Activated T-cell treated with anti-CD3 and anti-CD28 coated beads, Interleukin-2, amount 50 U/mL, for 24 hours (primary cell): ENCODE measurements around the gene OR1I1.

Source experiments
- DNase-seq: peaks from one replicate; pipeline ENCODE4 v3.0.0-alpha.2; 2020
- H3K27ac Mint-ChIP-seq: 2 replicates; pipeline ENCODE4 v1.8.0; 2020; ENCODE audit warnings: mild to moderate bottlenecking, mixed read lengths
- H3K27me3 Mint-ChIP-seq: 2 replicates; pipeline ENCODE4 v1.8.0; 2020; ENCODE audit warnings: mixed read lengths
- H3K36me3 Mint-ChIP-seq: 2 replicates; pipeline ENCODE4 v1.8.0; 2020; ENCODE audit warnings: low read depth, mixed read lengths
- H3K4me1 Mint-ChIP-seq: 2 replicates; pipeline ENCODE4 v1.8.0; 2020; ENCODE audit warnings: low read depth, mixed read lengths
- H3K4me3 Mint-ChIP-seq: 2 replicates; pipeline ENCODE4 v1.8.0; 2020; ENCODE audit warnings: mild to moderate bottlenecking, moderate library complexity, mixed read lengths
- H3K9me3 Mint-ChIP-seq: 2 replicates; pipeline ENCODE4 v1.8.0; 2020; ENCODE audit warnings: mixed read lengths

Gene OR1I1

GRCh38 chr19:15108145-15108844 is 26.3 kb downstream of the OR1I1 start:
- Mint-ChIP-seq H3K27me3 (peaks cover 18% of the 10 kb centered on the region), H3K4me3 (peak overlapping the region; percentile 61)

GRCh38 chr19:15108845-15109767 is 27.1 kb downstream of the OR1I1 start:
- peaks cover 16% of the 10 kb centered on the region for H3K4me1 Mint-ChIP-seq
- H3K9me3 Mint-ChIP-seq, result peaks cover 12% of the 10 kb centered on the region
- H3K27ac Mint-ChIP-seq, result no peak overlapping the region
- peaks cover 18% of the 10 kb centered on the region for H3K27me3 Mint-ChIP-seq
- peaks cover 5% of the 10 kb centered on the region for H3K36me3 Mint-ChIP-seq
- H3K4me3 Mint-ChIP-seq, result no peak overlapping the region
- DNase-seq, result no peak

More at GRCh38 chr19:15108145-15108844, 26.3 kb downstream of the OR1I1 start:
- H3K4me1 Mint-ChIP-seq, result peaks cover 16% of the 10 kb centered on the region
- DNase-seq, result no peak
- peaks cover 2% of the 10 kb centered on the region for H3K36me3 Mint-ChIP-seq
- peaks cover 17% of the 10 kb centered on the region for H3K9me3 Mint-ChIP-seq
- H3K27ac Mint-ChIP-seq, result no peak overlapping the region

GRCh38 chr19:15109768-15110417 is 27.9 kb downstream of the OR1I1 start:
- no peak overlapping the region for H3K4me3 Mint-ChIP-seq
- peaks cover 11% of the 10 kb centered on the region for H3K36me3 Mint-ChIP-seq
- no peak overlapping the region for H3K27ac Mint-ChIP-seq
- DNase-seq, result no peak
- peaks cover 18% of the 10 kb centered on the region for H3K27me3 Mint-ChIP-seq
- H3K9me3 Mint-ChIP-seq, result peaks cover 4% of the 10 kb centered on the region
- H3K4me1 Mint-ChIP-seq, result peaks cover 16% of the 10 kb centered on the region

- no peak overlapping the region for H3K4me3 Mint-ChIP-seq
- H3K9me3 Mint-ChIP-seq, result no peaks in the 10 kb centered on the region
- DNase-seq, result no peak
- H3K27ac Mint-ChIP-seq, result no peak overlapping the region
- peaks cover 18% of the 10 kb centered on the region for H3K27me3 Mint-ChIP-seq
- H3K36me3 Mint-ChIP-seq, result peaks cover 17% of the 10 kb centered on the region
- peaks cover 16% of the 10 kb centered on the region for H3K4me1 Mint-ChIP-seq
Observed at GRCh38 chr19:15110418-15110815, 28.4 kb downstream of the OR1I1 start.

GRCh38 chr19:15111758-15112157 is 29.7 kb downstream of the OR1I1 start:
- Mint-ChIP-seq H3K27ac (peak overlapping the region; percentile 41), H3K27me3 (peaks cover 8% of the 10 kb centered on the region), H3K4me1 (peaks cover 13% of the 10 kb centered on the region)

GRCh38 chr19:15112385-15112784 is 30.4 kb downstream of the OR1I1 start:
- DNase-seq, result no peak
- Mint-ChIP-seq H3K4me3 (no peak overlapping the region), H3K4me1 (peaks cover 9% of the 10 kb centered on the region), H3K9me3 (no peaks in the 10 kb centered on the region), H3K27ac (peak overlapping the region; percentile 41), H3K36me3 (peaks cover 36% of the 10 kb centered on the region), H3K27me3 (peaks cover 5% of the 10 kb centered on the region)

More at GRCh38 chr19:15111758-15112157, 29.7 kb downstream of the OR1I1 start:
- no peak overlapping the region for H3K4me3 Mint-ChIP-seq
- DNase-seq, result no peak
- H3K9me3 Mint-ChIP-seq, result no peaks in the 10 kb centered on the region
- H3K36me3 Mint-ChIP-seq, result peaks cover 30% of the 10 kb centered on the region

GRCh38 chr19:15113245-15114152 is 31.5 kb downstream of the OR1I1 start:
- Mint-ChIP-seq H3K36me3 (peaks cover 48% of the 10 kb centered on the region), H3K4me3 (no peak overlapping the region), H3K27ac (no peak overlapping the region), H3K27me3 (no peaks in the 10 kb centered on the region), H3K9me3 (no peaks in the 10 kb centered on the region), H3K4me1 (peaks cover under 1% of the 10 kb centered on the region)
- DNase-seq, result no peak

GRCh38 chr19:15114153-15114540 is 32.1 kb downstream of the OR1I1 start:
- H3K4me3 Mint-ChIP-seq, result no peak overlapping the region
- no peak for DNase-seq
- no peaks in the 10 kb centered on the region for H3K27me3 Mint-ChIP-seq
- H3K9me3 Mint-ChIP-seq, result no peaks in the 10 kb centered on the region
- no peak overlapping the region for H3K27ac Mint-ChIP-seq
- peaks cover 54% of the 10 kb centered on the region for H3K36me3 Mint-ChIP-seq
- no peaks in the 10 kb centered on the region for H3K4me1 Mint-ChIP-seq

GRCh38 chr19:15115080-15115479 is 33.1 kb downstream of the OR1I1 start:
- Mint-ChIP-seq H3K27me3 (no peaks in the 10 kb centered on the region), H3K4me1 (no peaks in the 10 kb centered on the region), H3K4me3 (no peak overlapping the region), H3K27ac (no peak overlapping the region), H3K9me3 (no peaks in the 10 kb centered on the region), H3K36me3 (peaks cover 63% of the 10 kb centered on the region)
- DNase-seq, result no peak

GRCh38 chr19:15115762-15116615 is 34.0 kb downstream of the OR1I1 start:
- Mint-ChIP-seq H3K27ac (no peak overlapping the region), H3K4me3 (no peak overlapping the region), H3K36me3 (peaks cover 72% of the 10 kb centered on the region), H3K9me3 (no peaks in the 10 kb centered on the region), H3K4me1 (no peaks in the 10 kb centered on the region), H3K27me3 (no peaks in the 10 kb centered on the region)
- DNase-seq, result no peak

GRCh38 chr19:15116856-15117255 is 34.8 kb downstream of the OR1I1 start:
- no peak overlapping the region for H3K4me3 Mint-ChIP-seq
- no peak overlapping the region for H3K27ac Mint-ChIP-seq
- H3K9me3 Mint-ChIP-seq, result no peaks in the 10 kb centered on the region
- no peaks in the 10 kb centered on the region for H3K27me3 Mint-ChIP-seq
- DNase-seq, result no peak
- H3K36me3 Mint-ChIP-seq, result peaks cover 79% of the 10 kb centered on the region
- no peaks in the 10 kb centered on the region for H3K4me1 Mint-ChIP-seq

- H3K36me3 Mint-ChIP-seq, result peaks cover 91% of the 10 kb centered on the region
Observed at GRCh38 chr19:15118248-15118647, 36.2 kb downstream of the OR1I1 start.

GRCh38 chr19:15118789-15119494 is 36.9 kb downstream of the OR1I1 start:
- Mint-ChIP-seq H3K4me3 (no peak overlapping the region), H3K27ac (no peak overlapping the region), H3K4me1 (peaks cover 4% of the 10 kb centered on the region), H3K27me3 (no peaks in the 10 kb centered on the region), H3K9me3 (no peaks in the 10 kb centered on the region), H3K36me3 (peaks cover 91% of the 10 kb centered on the region)
- DNase-seq, result no peak

More at GRCh38 chr19:15118248-15118647, 36.2 kb downstream of the OR1I1 start:
- no peak overlapping the region for H3K4me3 Mint-ChIP-seq
- H3K4me1 Mint-ChIP-seq, result no peaks in the 10 kb centered on the region
- no peaks in the 10 kb centered on the region for H3K27me3 Mint-ChIP-seq
- DNase-seq, result no peak
- H3K9me3 Mint-ChIP-seq, result no peaks in the 10 kb centered on the region
- H3K27ac Mint-ChIP-seq, result no peak overlapping the region
